ENCODE measurements around the gene ESD. TPM values are rescaled to one million over a fixed set of nuclear protein-coding genes. Genes with fewer than 3 reads are reported as not detected.

Gene ESD
- total RNA-seq, 6 experiments from 2014 or later, result 69.8 to 90.6 (median 85.4) TPM

DNA sequence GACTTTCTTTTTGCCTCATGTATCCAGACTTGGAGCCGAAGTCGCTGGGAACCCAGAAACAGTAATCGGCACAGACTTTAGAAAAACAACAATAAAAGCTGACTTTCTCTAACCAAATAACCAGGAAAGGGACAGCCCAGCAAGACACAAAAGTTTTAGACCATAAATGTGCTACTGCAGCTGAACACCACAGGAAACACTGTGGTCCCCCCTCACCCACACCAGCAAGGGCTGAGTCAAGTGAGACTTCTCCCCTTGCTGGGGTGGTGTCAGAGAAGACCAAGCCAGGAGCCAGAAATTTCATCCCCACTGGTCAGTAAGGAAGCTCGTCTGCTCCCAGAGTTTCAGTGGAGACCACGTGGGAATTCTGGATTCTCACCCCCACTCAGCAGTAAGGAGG is 70.6 kb downstream of the ESD start:
- no peak overlapping the region for H3K4me3 ChIP-seq
- H3K36me3 ChIP-seq, result peaks cover 0 to 33% (median 8%) of the 10 kb centered on the region in 4 donors

More for the DNA sequence above, 70.6 kb downstream of the ESD start:
- no peak for DNase-seq
- peaks cover 0 to 3% (median 0%) of the 10 kb centered on the region in 4 donors for H3K4me1 ChIP-seq
- intact Hi-C loops (cut with DNase I), result loop anchor here in 1 of 2 donors (10.0 kb wide), 1 partner anchor 232 kb away; no protein-coding TSS in a partner anchor
- ATAC-seq, result no peak
- H3K27me3 ChIP-seq, result no peaks in the 10 kb centered on the region
- no CpG with 5 or more reads among the region's 5 CpGs for WGBS (ENCODE audit: insufficient coverage, low coverage, low lambda C conversion rate, missing lambda C conversion rate)
- TF ChIP-seq POLR2A (IDR thresholded peaks at IDR 0.05), result no peak
- no peaks in the 10 kb centered on the region for H3K9me3 ChIP-seq
- no peak overlapping the region for H3K27ac ChIP-seq

Other genes with a start within 250 kb of the ESD start
- gene LRCH1, start 244.0 kb downstream of the ESD start, total RNA-seq, result 1 to 10 TPM; 5.4 to 9.6 (median 7.7) TPM
- under 1 TPM in 1 of 6 experiments, not detected in 5; 0.04 TPM for gene HTR2A, start 99.9 kb upstream of the ESD start, total RNA-seq